Suprapubic skin (tissue), 4 donors: Measurements from ENCODE around the gene FAM204A. TPM values are rescaled to one million over a fixed set of nuclear protein-coding genes. Genes with fewer than 3 reads are reported as not detected.

Source experiments
- DNase-seq, 2 donors: peaks; one replicate each; pipeline ENCODE4 v3.0.0-alpha.2; 2019; ENCODE audit warnings: low spot score in 2 of 2
- H3K27ac ChIP-seq: fragments of 200-600 bp; sonication (generic); one replicate; pipeline ENCODE4 v1.5.1; 2019
- H3K27me3 ChIP-seq: fragments of 200-600 bp; sonication (generic); one replicate; pipeline ENCODE4 v1.5.1; 2019
- H3K36me3 ChIP-seq: fragments of 200-600 bp; sonication (generic); one replicate; pipeline ENCODE4 v1.5.1; 2019
- H3K4me1 ChIP-seq: fragments of 200-600 bp; sonication (generic); one replicate; pipeline ENCODE4 v1.5.1; 2019
- H3K4me3 ChIP-seq: fragments of 200-600 bp; sonication (generic); one replicate; pipeline ENCODE4 v1.5.1; 2019; ENCODE audit warnings: mild to moderate bottlenecking
- H3K9me3 ChIP-seq: fragments of 200-600 bp; sonication (generic); one replicate; pipeline ENCODE4 v1.5.1; 2019
- EP300 ChIP-seq: sonication (generic); formaldehyde crosslinking; IDR thresholded peaks from one replicate; pipeline ENCODE4 v1.6.1; 2017; ENCODE audit warnings: antibody characterized with exemption
- POLR2A ChIP-seq, 2 donors: fragments of 450-650 bp; IDR thresholded peaks; one replicate each; pipeline ENCODE4 v1.6.1; 2017; ENCODE audit warnings: antibody characterized with exemption in 2 of 2, mild to moderate bottlenecking in 2 of 2, moderate library complexity in 2 of 2
- POLR2AphosphoS5 ChIP-seq, 3 donors: sonication (generic); formaldehyde crosslinking; IDR thresholded peaks; one replicate each; pipeline ENCODE4 v1.6.1; 2017; ENCODE audit warnings: antibody characterized with exemption in 3 of 3
- WGBS: methylation state at CpG from one replicate; pipeline ENCODE4 v1.1.5; 2018; 5-methylcytosine and 5-hydroxymethylcytosine counted together
- total RNA-seq, 4 donors: library from RNA; depleted of rRNA; stranded (reverse); fragments of >200 nt; gene quantifications; one replicate each; pipeline ENCODE4 v1.1.0, GENCODE V29; 2016
- TF ChIP-seq, protein P1 (sequence below), 2 donors: fragments of 200-600 bp in 1 of 2; fragments of 450-650 bp in 1 of 2; sonication (generic) in 1 of 2; IDR thresholded peaks; one replicate each; pipeline ENCODE4 v1.5.1; 2016 to 2019; ENCODE audit warnings: antibody characterized with exemption in 2 of 2, mild to moderate bottlenecking in 1 of 2, moderate library complexity in 1 of 2

The FAM204A gene
- total RNA-seq, 4 donors from 2014 or later: 18.2 to 45.4 (median 35.1) TPM

DNA sequence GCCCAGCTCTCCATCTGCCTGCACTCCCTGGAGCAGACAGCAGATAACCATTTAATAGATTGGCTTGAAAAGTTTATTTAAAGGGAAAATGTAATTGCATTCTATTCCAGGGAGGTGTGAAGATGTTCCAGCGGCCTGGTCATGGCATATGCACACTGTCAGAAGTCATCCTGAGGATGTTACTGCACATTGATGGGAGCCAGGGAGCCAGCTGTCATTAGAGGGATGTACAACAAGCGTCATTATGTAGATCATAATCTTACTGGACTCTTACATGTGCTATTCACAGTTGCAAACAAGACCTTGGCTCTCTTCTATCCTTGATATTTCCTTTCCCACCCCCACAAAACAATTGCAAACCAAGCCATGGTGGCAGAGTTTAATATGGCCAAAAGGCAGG lies 65.4 kb downstream of the FAM204A start:
- no peak overlapping the region for H3K27ac ChIP-seq
- no peaks in the 10 kb centered on the region for H3K36me3 ChIP-seq
- no peak for DNase-seq
- H3K4me3 ChIP-seq: no peak overlapping the region
- H3K9me3 ChIP-seq: no peaks in the 10 kb centered on the region
- 78% methylated on average over 2 of the region's 2 CpGs for WGBS
- peaks cover 1% of the 10 kb centered on the region for H3K27me3 ChIP-seq
- TF ChIP-seq, protein P1, sequence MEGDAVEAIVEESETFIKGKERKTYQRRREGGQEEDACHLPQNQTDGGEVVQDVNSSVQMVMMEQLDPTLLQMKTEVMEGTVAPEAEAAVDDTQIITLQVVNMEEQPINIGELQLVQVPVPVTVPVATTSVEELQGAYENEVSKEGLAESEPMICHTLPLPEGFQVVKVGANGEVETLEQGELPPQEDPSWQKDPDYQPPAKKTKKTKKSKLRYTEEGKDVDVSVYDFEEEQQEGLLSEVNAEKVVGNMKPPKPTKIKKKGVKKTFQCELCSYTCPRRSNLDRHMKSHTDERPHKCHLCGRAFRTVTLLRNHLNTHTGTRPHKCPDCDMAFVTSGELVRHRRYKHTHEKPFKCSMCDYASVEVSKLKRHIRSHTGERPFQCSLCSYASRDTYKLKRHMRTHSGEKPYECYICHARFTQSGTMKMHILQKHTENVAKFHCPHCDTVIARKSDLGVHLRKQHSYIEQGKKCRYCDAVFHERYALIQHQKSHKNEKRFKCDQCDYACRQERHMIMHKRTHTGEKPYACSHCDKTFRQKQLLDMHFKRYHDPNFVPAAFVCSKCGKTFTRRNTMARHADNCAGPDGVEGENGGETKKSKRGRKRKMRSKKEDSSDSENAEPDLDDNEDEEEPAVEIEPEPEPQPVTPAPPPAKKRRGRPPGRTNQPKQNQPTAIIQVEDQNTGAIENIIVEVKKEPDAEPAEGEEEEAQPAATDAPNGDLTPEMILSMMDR (IDR thresholded peaks at IDR 0.05): no peak
- no peak for TF ChIP-seq POLR2A (IDR thresholded peaks at IDR 0.05)
- TF ChIP-seq EP300: no peak
- TF ChIP-seq POLR2AphosphoS5 (IDR thresholded peaks at IDR 0.05): no peak
- H3K4me1 ChIP-seq: peaks cover under 1% of the 10 kb centered on the region

DNA sequence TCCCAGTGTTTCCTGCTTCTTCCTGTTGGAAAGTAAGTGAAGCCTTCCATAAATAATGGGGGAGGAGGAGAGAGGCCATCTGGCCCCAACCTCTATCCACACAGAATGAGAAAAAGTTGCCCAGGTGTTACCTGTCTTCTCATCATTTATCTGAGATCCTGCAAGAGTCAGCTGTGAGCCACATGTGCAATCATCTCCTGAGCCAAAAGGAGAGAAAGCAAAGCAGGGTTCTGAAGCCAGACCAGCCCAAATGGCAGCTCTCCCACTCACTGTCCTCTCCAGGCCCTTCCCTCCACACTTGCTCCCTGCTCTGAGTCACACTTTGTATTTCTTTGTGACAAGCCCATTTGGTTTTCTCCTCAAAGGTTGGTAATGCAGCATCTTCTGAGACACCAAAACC lies 65.9 kb downstream of the FAM204A start:
- Histone ChIP-seq H3K4me1 (peaks cover 4% of the 10 kb centered on the region), H3K4me3 (no peak overlapping the region), H3K27ac (no peak overlapping the region), H3K36me3 (no peaks in the 10 kb centered on the region), H3K9me3 (no peaks in the 10 kb centered on the region), H3K27me3 (peaks cover 6% of the 10 kb centered on the region)
- no peak for DNase-seq
- TF ChIP-seq POLR2AphosphoS5 (IDR thresholded peaks at IDR 0.05) (no peak), EP300 (no peak), POLR2A (IDR thresholded peaks at IDR 0.05) (no peak)
- TF ChIP-seq, protein P1 (IDR thresholded peaks at IDR 0.05): no peak

DNA sequence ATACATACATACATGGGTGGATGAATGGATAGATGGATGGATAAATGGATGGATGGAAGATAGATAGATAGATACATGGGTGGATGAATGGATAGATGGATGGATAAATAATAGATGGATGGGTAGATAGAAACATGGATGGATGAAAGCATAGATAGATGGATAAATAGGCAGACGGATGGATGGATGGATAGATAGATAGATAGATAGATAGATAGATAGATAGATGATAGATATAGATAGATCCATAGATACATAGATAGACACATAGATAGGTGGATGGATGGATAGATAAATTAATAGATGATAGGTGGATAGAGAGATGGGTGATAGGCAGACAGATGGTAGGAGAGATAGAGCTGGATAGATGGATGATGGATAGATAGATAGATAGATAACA lies 68.5 kb downstream of the FAM204A start:
- TF ChIP-seq, protein P1 (IDR thresholded peaks at IDR 0.05): no peak
- TF ChIP-seq POLR2AphosphoS5 (IDR thresholded peaks at IDR 0.05) (no peak), POLR2A (IDR thresholded peaks at IDR 0.05) (no peak), EP300 (no peak)
- no peak for DNase-seq
- 97% methylated on average over 1 of the region's 1 CpG for WGBS
- H3K36me3 ChIP-seq: no peaks in the 10 kb centered on the region
- H3K4me3 ChIP-seq: no peak overlapping the region
- peaks cover 4% of the 10 kb centered on the region for H3K4me1 ChIP-seq
- H3K27me3 ChIP-seq: peaks cover 11% of the 10 kb centered on the region
- no peaks in the 10 kb centered on the region for H3K9me3 ChIP-seq
- no peak overlapping the region for H3K27ac ChIP-seq

DNA sequence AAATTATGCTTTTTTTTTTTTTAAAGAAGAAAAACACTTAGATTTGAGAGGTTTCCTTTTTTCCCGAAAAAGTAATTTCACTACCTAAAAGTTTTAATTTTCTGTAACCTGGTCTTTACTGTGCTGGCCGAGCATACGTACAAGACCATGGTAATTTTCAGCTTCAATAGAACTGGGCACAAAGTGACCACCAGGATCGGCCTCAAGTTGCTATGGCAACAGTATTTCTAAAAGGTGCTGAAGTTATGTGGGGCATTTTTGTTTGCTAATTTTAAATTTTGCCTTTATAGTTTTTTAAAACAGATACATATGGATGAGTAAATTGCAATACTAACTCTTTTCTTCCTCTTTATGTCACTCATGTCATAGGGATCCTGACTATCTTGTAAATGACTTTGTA lies 69.4 kb downstream of the FAM204A start:
- H3K27ac ChIP-seq: peak overlapping the region; percentile 0
- H3K36me3 ChIP-seq: no peaks in the 10 kb centered on the region
- TF ChIP-seq, protein P1 (IDR thresholded peaks at IDR 0.05): no peak
- WGBS: 72% methylated on average over 4 of the region's 4 CpGs
- peaks cover 4% of the 10 kb centered on the region for H3K4me1 ChIP-seq
- H3K9me3 ChIP-seq: no peaks in the 10 kb centered on the region
- peaks cover 11% of the 10 kb centered on the region for H3K27me3 ChIP-seq
- no peak overlapping the region for H3K4me3 ChIP-seq
- no peak for DNase-seq

DNA sequence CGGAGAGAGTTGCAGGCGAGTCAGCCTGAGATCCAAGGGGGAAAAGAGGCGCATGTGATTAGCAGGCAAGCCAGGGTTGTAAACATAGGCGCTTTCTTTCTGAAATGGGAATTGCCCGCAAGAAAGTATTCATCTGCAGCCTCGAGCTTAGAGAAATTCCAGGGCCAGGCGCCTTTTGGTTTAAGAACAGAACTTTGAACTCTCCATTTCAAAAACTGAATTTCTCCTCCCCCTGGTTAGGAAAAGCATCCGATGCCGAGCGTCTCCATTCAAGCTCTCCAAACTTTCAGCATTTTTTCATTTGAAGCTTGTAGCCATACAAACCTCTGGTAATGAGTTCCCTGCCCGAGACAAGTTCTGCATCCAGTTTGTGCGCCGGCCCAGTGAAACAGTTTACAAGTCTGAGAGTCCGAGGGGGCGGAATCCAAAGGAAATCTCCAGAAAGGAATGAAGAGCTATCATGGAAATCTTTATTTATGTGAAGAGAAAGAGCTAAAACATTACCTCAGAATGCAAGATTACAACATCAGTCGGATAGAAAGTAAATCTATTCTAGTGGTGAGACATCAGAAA lies 69.9 kb downstream of the FAM204A start:
- H3K9me3 ChIP-seq: no peaks in the 10 kb centered on the region
- no peak for DNase-seq
- H3K27ac ChIP-seq: peak overlapping the region; percentile 51
- H3K4me3 ChIP-seq: peak overlapping the region; percentile 5
- no peak for TF ChIP-seq POLR2A (IDR thresholded peaks at IDR 0.05)
- TF ChIP-seq, protein P1 (IDR thresholded peaks at IDR 0.05): no peak
- TF ChIP-seq POLR2AphosphoS5 (IDR thresholded peaks at IDR 0.05): no peak
- TF ChIP-seq EP300: no peak
- peaks cover 11% of the 10 kb centered on the region for H3K27me3 ChIP-seq
- 31% methylated on average over 16 of the region's 16 CpGs for WGBS
- H3K4me1 ChIP-seq: peaks cover 4% of the 10 kb centered on the region
- no peaks in the 10 kb centered on the region for H3K36me3 ChIP-seq
